Stimulated activated memory B cell treated with anti-CD40 and anti-IgM and Interleukin-4, amounts not matched to agents 10 μg/mL and 1 μg/mL and 100 μg/mL, for 72 hours (primary cell): ENCODE data around the gene NEIL1.
A peak's percentile ranks its signal among the peaks of the same experiment; 100 is the strongest.

ENCODE experiments used
- ATAC-seq: fragments of 150-1000 bp; cut with Tn5 transposase; 2 replicates; pipeline ENCODE4 v1.10.0; 2021
- H3K27ac Mint-ChIP-seq: one replicate; pipeline ENCODE4 v1.8.0; 2022; ENCODE audit warnings: mild to moderate bottlenecking, mixed read lengths
- H3K27me3 Mint-ChIP-seq: one replicate; pipeline ENCODE4 v1.8.0; 2022; ENCODE audit warnings: mixed read lengths
- H3K36me3 Mint-ChIP-seq: one replicate; pipeline ENCODE4 v1.8.0; 2022; ENCODE audit warnings: mixed read lengths
- H3K4me1 Mint-ChIP-seq: one replicate; pipeline ENCODE4 v1.8.0; 2022; ENCODE audit warnings: mixed read lengths
- H3K4me3 Mint-ChIP-seq: one replicate; pipeline ENCODE4 v1.8.0; 2022; ENCODE audit warnings: mild to moderate bottlenecking, moderate library complexity, mixed read lengths
- H3K9me3 Mint-ChIP-seq: one replicate; pipeline ENCODE4 v1.8.0; 2022; ENCODE audit warnings: mixed read lengths

Gene NEIL1

GRCh38 chr15:75359537-75360250, 12.9 kb downstream of the NEIL1 start:
- H3K4me1 Mint-ChIP-seq: no peaks in the 10 kb centered on the region
- no peaks in the 10 kb centered on the region for H3K9me3 Mint-ChIP-seq
- no peak overlapping the region for H3K27ac Mint-ChIP-seq
- no peak overlapping the region for H3K4me3 Mint-ChIP-seq
- no peaks in the 10 kb centered on the region for H3K27me3 Mint-ChIP-seq
- H3K36me3 Mint-ChIP-seq: peaks cover 74% of the 10 kb centered on the region
- ATAC-seq: no peak

DNA sequence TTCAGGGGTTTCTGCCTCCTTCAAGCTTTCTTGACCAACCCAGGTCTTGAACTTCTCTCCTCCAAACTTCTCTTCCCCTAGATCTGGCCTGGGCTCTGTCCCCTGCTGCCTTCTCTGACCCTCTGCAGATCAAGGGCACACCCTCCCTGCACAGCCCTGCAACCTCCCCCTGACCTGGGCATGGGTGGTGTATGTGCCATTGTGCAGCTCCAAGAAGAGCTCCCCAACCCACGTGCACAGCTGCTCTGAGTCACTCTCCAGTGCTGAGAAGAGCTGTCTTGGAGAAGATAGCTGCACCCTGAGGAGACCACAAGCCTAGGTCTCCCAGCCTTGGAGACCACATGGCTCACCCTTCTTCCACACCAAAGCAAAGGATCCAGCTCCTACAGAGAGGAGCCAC, 13.6 kb downstream of the NEIL1 start:
- H3K27me3 Mint-ChIP-seq: no peaks in the 10 kb centered on the region
- H3K4me3 Mint-ChIP-seq: no peak overlapping the region
- no peaks in the 10 kb centered on the region for H3K4me1 Mint-ChIP-seq
- H3K27ac Mint-ChIP-seq: no peak overlapping the region
- H3K36me3 Mint-ChIP-seq: peaks cover 70% of the 10 kb centered on the region
- ATAC-seq: no peak
- H3K9me3 Mint-ChIP-seq: no peaks in the 10 kb centered on the region

- Mint-ChIP-seq H3K4me1 (no peaks in the 10 kb centered on the region), H3K36me3 (peaks cover 66% of the 10 kb centered on the region), H3K9me3 (no peaks in the 10 kb centered on the region), H3K27me3 (no peaks in the 10 kb centered on the region), H3K27ac (no peak overlapping the region), H3K4me3 (no peak overlapping the region)
- ATAC-seq: peak; percentile 24
Measured at GRCh38 chr15:75360856-75361255, 14.0 kb downstream of the NEIL1 start.

GRCh38 chr15:75361361-75361988, 14.6 kb downstream of the NEIL1 start:
- Mint-ChIP-seq H3K27me3 (no peaks in the 10 kb centered on the region), H3K27ac (no peak overlapping the region), H3K4me1 (no peaks in the 10 kb centered on the region), H3K9me3 (no peaks in the 10 kb centered on the region), H3K4me3 (no peak overlapping the region), H3K36me3 (peaks cover 60% of the 10 kb centered on the region)
- no peak for ATAC-seq

- H3K9me3 Mint-ChIP-seq: no peaks in the 10 kb centered on the region
- no peak overlapping the region for H3K4me3 Mint-ChIP-seq
- H3K27me3 Mint-ChIP-seq: no peaks in the 10 kb centered on the region
- H3K27ac Mint-ChIP-seq: no peak overlapping the region
- H3K36me3 Mint-ChIP-seq: peaks cover 53% of the 10 kb centered on the region
- no peak for ATAC-seq
- H3K4me1 Mint-ChIP-seq: no peaks in the 10 kb centered on the region
Measured at GRCh38 chr15:75361989-75362641, 15.3 kb downstream of the NEIL1 start.

GRCh38 chr15:75362642-75363249, 15.9 kb downstream of the NEIL1 start:
- Mint-ChIP-seq H3K9me3 (no peaks in the 10 kb centered on the region), H3K4me3 (no peak overlapping the region), H3K36me3 (peaks cover 52% of the 10 kb centered on the region), H3K27me3 (no peaks in the 10 kb centered on the region), H3K4me1 (no peaks in the 10 kb centered on the region), H3K27ac (no peak overlapping the region)
- no peak for ATAC-seq

DNA sequence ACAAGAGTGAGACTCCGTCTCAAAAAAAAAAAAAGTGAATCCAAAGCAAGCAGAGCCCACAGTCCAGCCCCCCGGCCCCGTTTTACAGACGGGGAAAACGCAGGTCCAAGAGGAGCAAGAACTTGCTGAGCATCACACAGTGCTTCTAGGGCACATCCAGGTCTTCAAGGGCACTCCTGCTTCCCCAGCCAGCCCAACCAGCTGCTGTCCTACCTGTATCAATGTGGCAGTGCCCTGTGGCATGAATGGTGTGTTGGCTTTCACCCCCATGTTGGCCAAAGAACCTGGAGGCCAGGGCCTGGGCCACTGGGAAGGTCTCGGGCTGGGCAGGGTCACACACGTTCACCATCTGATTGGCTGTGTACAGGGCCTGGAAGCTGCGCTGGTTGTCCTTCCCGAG, 16.9 kb downstream of the NEIL1 start:
- Mint-ChIP-seq H3K27ac (no peak overlapping the region), H3K4me1 (peaks cover 3% of the 10 kb centered on the region), H3K36me3 (peaks cover 42% of the 10 kb centered on the region), H3K9me3 (no peaks in the 10 kb centered on the region), H3K27me3 (no peaks in the 10 kb centered on the region), H3K4me3 (no peak overlapping the region)
- ATAC-seq: no peak

- no peaks in the 10 kb centered on the region for H3K9me3 Mint-ChIP-seq
- no peak overlapping the region for H3K27ac Mint-ChIP-seq
- peaks cover 14% of the 10 kb centered on the region for H3K4me1 Mint-ChIP-seq
- no peak for ATAC-seq
- peaks cover 41% of the 10 kb centered on the region for H3K36me3 Mint-ChIP-seq
- H3K27me3 Mint-ChIP-seq: no peaks in the 10 kb centered on the region
- H3K4me3 Mint-ChIP-seq: no peak overlapping the region
Measured at GRCh38 chr15:75364881-75365280, 18.0 kb downstream of the NEIL1 start.

DNA sequence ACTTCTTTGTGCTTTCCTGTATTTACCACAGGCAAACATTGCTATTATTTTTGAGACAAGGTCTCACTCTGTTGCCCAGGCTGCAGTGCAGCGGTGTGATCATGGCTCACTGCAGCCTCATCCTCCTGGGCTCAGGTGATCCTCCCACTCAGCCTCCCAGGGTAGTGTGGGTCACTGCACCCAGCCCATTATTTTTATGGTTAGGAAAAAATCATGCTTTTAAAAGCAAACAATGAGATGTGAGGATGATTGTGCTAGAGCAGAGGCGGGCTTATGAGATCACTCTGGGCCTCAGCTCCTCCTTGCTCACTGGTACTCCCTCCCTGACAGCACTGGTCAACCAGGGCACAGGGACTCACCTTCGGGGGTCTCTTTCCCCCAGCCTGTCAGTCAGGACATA, 19.3 kb downstream of the NEIL1 start:
- Mint-ChIP-seq H3K4me3 (no peak overlapping the region), H3K9me3 (no peaks in the 10 kb centered on the region)

DNA sequence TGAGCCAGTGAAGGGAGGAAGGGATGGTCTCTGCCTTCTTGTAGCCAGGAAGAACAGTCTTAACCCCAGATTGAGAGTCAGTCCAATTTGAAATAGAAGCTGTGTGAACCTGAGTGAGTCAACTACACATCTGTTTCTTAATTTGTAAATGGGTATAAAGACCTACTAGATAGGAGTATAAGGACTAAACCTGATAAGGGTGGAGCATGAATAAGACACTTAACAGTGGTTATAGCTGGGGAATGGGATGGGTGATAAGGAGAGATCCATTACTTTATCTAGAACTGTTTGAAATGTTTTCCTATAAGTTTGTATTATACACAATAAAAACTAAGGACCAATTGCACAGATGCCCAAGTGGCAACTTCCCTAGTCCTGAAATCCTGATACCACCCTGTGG, 20.2 kb downstream of the NEIL1 start:
- H3K36me3 Mint-ChIP-seq: peaks cover 27% of the 10 kb centered on the region
- peak overlapping the region; percentile 95 for H3K27ac Mint-ChIP-seq
- H3K4me1 Mint-ChIP-seq: peaks cover 16% of the 10 kb centered on the region
- no peak overlapping the region for H3K4me3 Mint-ChIP-seq
- H3K27me3 Mint-ChIP-seq: no peaks in the 10 kb centered on the region
- H3K9me3 Mint-ChIP-seq: no peaks in the 10 kb centered on the region
- no peak for ATAC-seq

More for the DNA sequence above, 19.3 kb downstream of the NEIL1 start:
- Mint-ChIP-seq H3K4me1 (peaks cover 16% of the 10 kb centered on the region), H3K36me3 (peaks cover 32% of the 10 kb centered on the region), H3K27ac (no peak overlapping the region), H3K27me3 (no peaks in the 10 kb centered on the region)
- no peak for ATAC-seq

GRCh38 chr15:75367406-75367912, 20.6 kb downstream of the NEIL1 start:
- no peaks in the 10 kb centered on the region for H3K9me3 Mint-ChIP-seq
- peaks cover 27% of the 10 kb centered on the region for H3K36me3 Mint-ChIP-seq
- H3K4me1 Mint-ChIP-seq: peaks cover 16% of the 10 kb centered on the region

GRCh38 chr15:75367913-75368688, 21.3 kb downstream of the NEIL1 start, which contains the start of gene MAN2C1:
MAN2C1 (minus strand) TSS chr15:75368607; CDS start chr15:75368583, 24 bp downstream.
- Mint-ChIP-seq H3K9me3 (no peaks in the 10 kb centered on the region), H3K27ac (peak within 1 kb of the TSS; percentile 95), H3K36me3 (peaks cover 31% of the 10 kb centered on the region), H3K27me3 (no peaks in the 10 kb centered on the region), H3K4me3 (peak within 1 kb of the TSS; percentile 95), H3K4me1 (peaks cover 16% of the 10 kb centered on the region)
- peak; percentile 97 for ATAC-seq

More at GRCh38 chr15:75367406-75367912, 20.6 kb downstream of the NEIL1 start:
- no peak for ATAC-seq
- Mint-ChIP-seq H3K27ac (peak overlapping the region; percentile 95), H3K4me3 (peak overlapping the region; percentile 95), H3K27me3 (no peaks in the 10 kb centered on the region)

DNA sequence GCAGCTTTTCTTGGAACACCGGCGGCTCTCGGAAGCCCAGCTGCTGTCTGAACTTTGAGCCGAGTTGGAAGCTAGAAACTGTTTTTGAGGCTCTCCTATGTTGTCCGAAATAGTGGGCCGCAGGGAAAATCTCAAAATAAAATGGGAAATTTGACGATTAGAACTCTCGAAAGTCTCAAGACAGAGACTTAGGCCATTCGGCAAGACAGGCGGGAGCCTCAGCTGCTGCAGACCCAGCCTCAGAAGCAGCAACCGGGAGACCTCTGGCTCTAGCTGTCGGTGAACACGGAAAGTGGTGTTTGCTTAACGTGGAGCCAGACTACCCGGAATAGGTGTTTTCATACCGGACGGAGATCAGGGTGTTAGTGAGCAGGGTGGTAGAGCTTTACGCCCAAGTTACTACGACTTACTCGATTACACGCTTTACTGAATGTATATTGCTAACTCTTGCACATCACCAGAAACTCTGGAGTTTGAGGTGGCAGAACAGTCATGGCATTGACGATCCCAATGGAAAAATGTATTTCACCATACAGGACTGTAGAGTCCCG, 21.9 kb downstream of the NEIL1 start:
- Mint-ChIP-seq H3K27me3 (no peaks in the 10 kb centered on the region), H3K27ac (peak overlapping the region; percentile 95), H3K36me3 (peaks cover 27% of the 10 kb centered on the region), H3K9me3 (no peaks in the 10 kb centered on the region), H3K4me1 (peaks cover 16% of the 10 kb centered on the region), H3K4me3 (peak overlapping the region; percentile 95)
- no peak for ATAC-seq

- H3K9me3 Mint-ChIP-seq: no peaks in the 10 kb centered on the region
- H3K4me3 Mint-ChIP-seq: peak overlapping the region; percentile 58
- no peak for ATAC-seq
- peak overlapping the region; percentile 95 for H3K27ac Mint-ChIP-seq
- no peaks in the 10 kb centered on the region for H3K27me3 Mint-ChIP-seq
- H3K4me1 Mint-ChIP-seq: peaks cover 16% of the 10 kb centered on the region
- peaks cover 29% of the 10 kb centered on the region for H3K36me3 Mint-ChIP-seq
Measured at GRCh38 chr15:75369897-75370581, 23.2 kb downstream of the NEIL1 start.
